Middle frontal gyrus (tissue), 1 donor: ENCODE data around the gene OSBPL5.
A peak's percentile ranks its signal among the peaks of the same experiment; 100 is the strongest.

ENCODE experiments used
- DNase-seq: peaks from one replicate; pipeline ENCODE4 v3.0.0-alpha.2; 2015; ENCODE audit warnings: low spot score; ENCODE audit errors: extremely low spot score

Gene OSBPL5

DNA sequence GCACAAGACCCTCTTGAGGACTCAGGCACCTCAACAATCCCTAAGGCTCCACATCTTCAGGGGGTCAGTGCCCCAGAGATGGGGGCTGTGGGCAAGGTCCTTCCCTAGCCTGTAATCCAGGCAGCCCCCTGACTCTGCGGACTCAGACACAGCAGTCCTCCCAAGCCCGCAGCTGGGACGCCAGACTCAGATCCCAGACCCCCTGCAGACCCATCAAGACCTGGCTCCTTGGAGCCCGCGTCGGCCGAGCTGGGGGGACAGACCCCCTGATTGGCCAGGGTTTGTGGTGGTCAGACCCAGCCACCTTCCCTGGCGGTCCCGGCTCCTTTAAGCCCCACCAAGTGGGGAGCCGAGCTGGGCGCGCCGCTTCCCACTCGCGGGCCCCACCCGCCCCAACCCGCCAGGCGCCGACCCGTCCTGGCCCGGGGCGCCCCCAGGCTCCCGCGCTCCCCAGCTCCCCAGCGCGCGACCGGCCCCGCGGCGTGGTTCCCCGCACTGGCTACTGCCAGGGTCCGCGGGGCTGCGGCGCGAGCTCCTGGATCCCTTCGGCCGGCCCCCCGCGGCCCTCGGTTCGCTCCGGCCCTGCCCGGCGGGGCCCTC lies 458 bp downstream of the OSBPL5 start:
- DNase-seq, result no peak

DNA sequence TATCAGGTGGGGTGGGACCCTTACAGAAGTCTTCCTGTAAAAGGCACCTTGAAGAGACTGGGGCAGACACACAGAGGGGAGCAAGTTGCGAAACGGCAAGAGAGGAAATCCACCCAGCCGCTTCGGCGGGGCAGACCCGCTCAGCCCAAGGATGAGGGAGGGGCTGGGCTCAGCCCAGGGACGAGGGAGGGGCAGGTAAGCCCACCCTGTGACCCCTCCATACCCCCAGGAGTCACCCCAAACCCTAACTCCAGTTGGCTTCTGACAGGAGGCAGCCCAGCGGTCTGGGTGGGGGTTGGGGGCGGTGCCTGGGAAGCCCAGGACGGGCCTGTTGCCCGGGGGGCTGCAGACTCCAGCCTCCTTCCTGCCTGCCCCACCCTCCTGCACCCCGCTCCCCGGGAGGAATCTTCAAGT lies 965 bp downstream of the OSBPL5 start:
- no peak for DNase-seq

GRCh38 chr11:3163241-3163981 lies 1.7 kb downstream of the OSBPL5 start:
- no peak for DNase-seq

GRCh38 chr11:3162410-3163240 lies 2.5 kb downstream of the OSBPL5 start:
- no peak for DNase-seq

DNA sequence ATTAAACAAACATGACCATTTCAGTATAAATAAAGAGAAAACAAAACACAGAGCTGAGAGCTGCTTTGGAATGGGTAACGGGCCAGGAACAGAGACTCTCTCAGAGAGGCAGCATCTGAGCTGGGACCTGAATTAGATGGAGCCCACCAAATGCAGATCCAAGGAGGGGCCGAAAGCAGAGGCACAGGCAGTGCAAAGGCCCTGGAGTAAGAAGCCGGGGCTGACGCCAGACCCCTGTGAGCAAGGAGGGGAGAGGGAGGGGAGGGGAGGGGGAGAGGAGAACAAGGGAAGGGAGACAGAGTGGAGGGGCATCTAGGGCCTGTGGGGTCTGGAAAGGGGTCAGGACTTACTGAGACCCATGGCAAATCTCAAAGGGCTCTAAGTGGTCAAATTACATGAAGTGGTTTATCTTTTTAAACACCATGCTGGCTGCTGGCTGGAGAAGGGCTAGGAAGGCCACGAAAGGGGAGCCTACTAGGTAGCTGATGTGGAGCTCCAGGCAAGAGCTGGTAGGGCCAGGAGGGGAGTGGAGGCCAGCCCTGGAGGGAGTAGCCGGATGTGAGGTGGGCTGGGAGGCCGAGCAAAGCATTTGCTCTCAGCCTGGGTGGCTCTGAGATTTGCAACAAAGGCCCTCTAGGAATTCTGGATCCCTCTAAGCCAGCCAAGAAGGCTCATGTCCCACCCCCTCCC lies 3.2 kb downstream of the OSBPL5 start:
- DNase-seq, result no peak

GRCh38 chr11:3161309-3161708 lies 3.8 kb downstream of the OSBPL5 start:
- no peak for DNase-seq

- peak; percentile 82 for DNase-seq
These were observed 4.7 kb downstream of the OSBPL5 start for GRCh38 chr11:3160252-3161031.

DNA sequence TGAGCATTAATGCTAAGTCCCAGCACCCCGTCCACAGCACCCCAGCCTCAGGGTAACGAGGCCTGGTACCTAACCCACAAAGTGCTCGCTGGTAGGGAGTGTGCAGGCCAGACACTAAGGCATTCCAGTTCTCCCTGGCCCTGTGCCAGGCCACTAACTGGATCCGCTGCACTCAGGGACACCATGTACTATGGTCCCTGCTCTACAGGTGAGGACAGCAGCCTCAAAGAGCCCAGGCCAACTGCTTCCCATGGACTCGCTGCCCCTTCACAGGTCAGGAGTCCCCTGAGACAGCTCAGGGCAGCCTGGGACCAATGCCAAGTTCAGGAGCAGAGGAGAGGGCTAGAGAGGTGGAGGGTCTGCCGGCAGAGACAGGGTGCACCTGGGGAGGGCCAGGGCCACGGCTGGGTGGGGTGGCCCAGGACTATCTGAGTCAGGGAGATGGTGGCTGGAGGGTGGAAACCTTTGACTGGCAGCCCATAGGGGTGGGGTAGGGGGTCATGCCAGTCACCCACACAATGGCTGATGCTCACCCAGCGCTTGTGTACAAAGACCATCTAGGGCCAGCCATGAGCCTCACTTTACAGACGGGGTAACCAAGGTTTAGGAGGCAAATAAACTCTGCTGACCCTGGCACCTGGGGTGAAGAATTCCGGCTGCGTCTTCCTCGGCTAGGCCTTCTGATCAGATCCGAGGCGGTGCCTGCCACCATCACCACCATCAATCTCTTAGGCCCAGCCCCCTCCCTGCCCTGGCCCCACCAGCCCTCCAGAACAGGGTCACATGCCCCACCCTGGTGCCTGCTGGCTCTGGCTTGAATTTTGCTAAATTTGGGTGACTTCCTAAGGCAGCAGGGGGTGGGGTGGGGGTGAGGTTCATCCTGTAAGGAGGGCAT lies 5.6 kb downstream of the OSBPL5 start:
- no peak for DNase-seq

DNA sequence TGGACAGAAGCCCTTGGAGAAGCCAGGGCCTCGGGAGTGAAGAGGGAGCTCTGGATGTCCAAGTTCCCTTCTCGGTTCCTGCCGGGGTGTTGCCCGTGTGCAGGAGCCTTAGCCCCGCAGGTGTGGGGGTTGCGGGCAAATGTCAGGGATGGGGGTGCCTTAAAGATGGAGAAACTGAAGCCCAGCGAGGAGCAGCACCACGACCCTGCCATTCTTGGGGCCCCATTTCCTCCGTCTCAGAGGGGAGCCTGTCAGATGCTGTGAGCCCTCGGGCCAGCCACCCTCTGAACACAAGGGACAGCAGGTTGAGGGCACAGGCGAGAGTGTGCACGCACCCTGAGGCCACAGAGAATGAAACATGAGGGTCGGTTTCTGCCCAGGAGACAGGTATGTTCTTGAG lies 6.3 kb downstream of the OSBPL5 start:
- no peak for DNase-seq

DNA sequence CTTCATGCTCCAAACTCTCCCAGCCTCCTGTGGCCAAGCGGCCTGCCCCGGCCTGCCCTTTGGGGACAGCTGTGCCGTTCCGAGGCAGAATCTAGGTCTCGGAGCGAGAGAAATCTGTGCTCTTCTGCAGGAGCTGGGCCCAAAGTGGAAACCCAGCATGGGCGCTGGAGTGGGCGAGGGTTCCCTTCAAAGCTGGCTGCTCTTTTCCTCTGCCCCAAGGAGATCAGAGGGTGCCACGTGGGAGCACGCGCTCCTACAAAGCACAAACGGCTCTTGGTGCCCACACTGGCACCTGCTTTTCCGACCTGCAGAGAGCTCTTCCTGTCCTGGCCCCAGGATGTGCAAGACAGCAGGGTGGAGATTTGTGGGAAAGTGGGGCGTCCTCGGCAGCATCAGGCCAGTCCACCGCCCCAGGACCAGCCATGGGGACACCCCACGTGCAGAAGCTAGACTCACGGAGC lies 6.9 kb downstream of the OSBPL5 start:
- no peak for DNase-seq

DNA sequence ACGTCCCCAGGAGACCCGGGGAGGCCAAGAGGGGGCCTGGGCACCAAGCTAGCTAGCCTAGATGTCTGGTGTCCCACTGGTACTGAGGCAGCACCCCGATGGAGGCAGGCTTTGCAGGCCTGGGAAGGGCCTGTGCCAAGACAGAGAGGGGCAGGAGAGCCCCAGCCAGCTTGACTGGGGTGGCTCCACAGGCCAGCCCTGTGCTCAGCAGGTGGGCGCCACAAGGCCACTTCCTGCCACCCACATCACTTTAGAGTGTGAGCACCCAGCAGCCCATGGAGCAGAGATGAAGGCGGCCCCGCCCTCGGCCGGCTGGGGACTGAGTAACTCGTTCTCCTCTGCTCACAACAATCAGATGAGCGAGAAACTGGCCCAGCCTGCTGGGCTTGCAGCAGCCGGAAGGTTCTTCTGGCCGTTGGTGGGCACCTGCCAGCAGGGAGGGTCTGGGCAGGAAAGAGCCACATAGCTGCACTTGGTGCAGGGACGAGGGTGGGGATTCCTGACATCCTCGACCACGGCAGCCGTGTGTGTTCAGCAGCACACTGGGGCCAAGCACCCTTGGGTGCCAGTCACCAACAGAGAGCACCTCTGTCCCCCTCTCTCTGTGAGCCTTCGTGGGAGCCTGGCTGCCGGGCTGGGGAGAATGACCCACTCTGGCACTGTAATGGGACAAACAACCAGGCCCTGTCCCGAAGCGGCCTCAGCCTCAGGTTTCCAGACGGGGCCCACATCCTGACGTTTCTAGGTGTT lies 7.6 kb downstream of the OSBPL5 start:
- DNase-seq, result no peak

GRCh38 chr11:3156661-3157311 lies 8.3 kb downstream of the OSBPL5 start:
- no peak for DNase-seq

GRCh38 chr11:3156282-3156660 lies 8.8 kb downstream of the OSBPL5 start:
- no peak for DNase-seq

DNA sequence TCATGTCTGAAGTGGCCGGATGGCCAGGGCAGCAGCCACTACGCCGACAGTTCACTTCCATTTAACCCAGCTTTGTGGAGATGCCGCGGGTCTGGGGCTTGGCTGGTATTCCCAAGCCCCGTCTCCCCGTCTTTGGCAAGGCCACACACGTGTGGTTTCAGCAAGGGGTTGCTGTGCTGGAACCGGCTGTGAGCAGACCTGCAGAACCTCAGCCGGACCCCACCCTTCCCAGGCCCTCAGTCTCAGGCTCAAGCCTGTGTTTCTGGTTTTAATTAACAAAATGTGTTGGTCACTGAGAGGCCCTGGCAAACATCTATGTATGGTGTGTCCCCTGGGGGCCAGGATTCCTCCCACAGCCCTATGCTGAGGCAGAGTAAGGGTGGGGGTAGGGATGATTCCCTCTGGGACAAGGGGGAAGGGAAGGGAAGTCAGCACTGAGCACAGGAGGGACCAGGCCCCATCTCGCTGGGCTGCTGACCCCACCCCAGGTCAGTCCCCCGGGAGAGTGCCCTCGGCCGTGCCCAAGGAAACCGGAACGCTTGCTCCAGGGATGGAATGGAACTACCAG lies 9.3 kb downstream of the OSBPL5 start:
- DNase-seq, result no peak

- DNase-seq, result no peak
These were observed 9.9 kb downstream of the OSBPL5 start for GRCh38 chr11:3155216-3155615.

- no peak for DNase-seq
These were observed 11.0 kb downstream of the OSBPL5 start for GRCh38 chr11:3154001-3154599.

DNA sequence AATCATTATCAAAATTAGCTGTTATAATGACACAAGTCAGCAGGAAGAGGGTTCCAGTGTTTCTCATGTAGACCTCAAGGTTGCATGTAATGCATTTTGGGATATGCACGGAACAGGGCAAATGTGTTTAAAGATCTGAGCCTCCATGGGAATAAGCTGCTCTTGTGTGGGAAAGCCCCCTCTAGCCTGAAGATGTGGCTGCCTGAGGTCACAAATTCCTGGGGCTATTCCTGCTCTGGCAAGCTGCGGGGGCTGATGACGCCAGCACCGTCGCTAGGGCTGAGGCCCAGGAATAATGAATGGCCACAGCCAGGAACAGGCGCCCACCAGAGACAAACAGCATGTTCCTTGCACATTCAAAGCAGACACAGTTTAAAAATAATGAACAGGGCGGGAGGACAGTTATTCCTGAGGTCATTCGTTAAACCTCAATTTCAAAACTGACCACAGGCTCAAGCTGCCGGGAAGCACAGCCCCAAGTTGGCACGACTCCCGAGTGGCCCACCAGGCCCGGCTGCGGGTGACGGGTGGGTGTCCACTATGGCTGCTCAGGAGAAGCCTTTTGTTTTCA lies 11.7 kb downstream of the OSBPL5 start:
- no peak for DNase-seq
